ENCODE data around the gene FBXL13. TPM values are rescaled to one million over a fixed set of nuclear protein-coding genes. Genes with fewer than 3 reads are reported as not detected.
A peak's percentile ranks its signal among the peaks of the same experiment; 100 is the strongest.

Gene FBXL13
- total RNA-seq (2022) (0.35 and 0.74 TPM in 2 replicates), Bru-seq, nascent RNA (percentile 26 among the genes with signal in this experiment), BruChase-seq, experiment 1, labeled RNA remaining after a 6-hour chase (percentile 20 among the genes with signal in this experiment), BruChase-seq, experiment 2, labeled RNA remaining after a 2-hour chase (percentile 27 among the genes with signal in this experiment)
- long read RNA-seq, partial matches to known transcripts, result 0 of 1 reads
- long read RNA-seq, other reads (novel, unspliced or antisense), result 1 of 1 reads

- DNase-seq (ENCODE audit: unreplicated experiment), result peak; percentile 91
- BruUV-seq (replicated peaks), result no TSS peak
- no peaks in the 10 kb centered on the region for H3K9me3 Mint-ChIP-seq (ENCODE audit: unreplicated experiment)
- peaks cover 11% of the 10 kb centered on the region for H3K4me1 Mint-ChIP-seq (ENCODE audit: insufficient read depth, unreplicated experiment)
- peak within 1 kb of the TSS; percentile 91 for H3K27ac Mint-ChIP-seq (ENCODE audit: low read depth, unreplicated experiment)
- intact Hi-C loops (cut with micrococcal nuclease), result loop anchor here (2.0 kb wide), 1 partner anchor 74 kb away; the partner anchor contains the start of gene NAPEPLD
- POLR2A ChIA-PET, result interaction anchor here (0.6 to 4.0 kb wide), 24 partner anchors 9 to 326 kb away, joined by 3 to 45 read pairs (median 7); partner anchors contain the start of genes FAM185A, NAPEPLD and PSMC2
- H3K4me3 Mint-ChIP-seq (ENCODE audit: unreplicated experiment), result peak within 1 kb of the TSS; percentile 83
- CTCF ChIA-PET, result interaction anchor here (0.6 to 7.8 kb wide), 9 partner anchors 10 to 328 kb away, joined by 3 to 65 read pairs (median 3); partner anchors contain the start of gene NAPEPLD
- TF ChIP-seq, protein P1, sequence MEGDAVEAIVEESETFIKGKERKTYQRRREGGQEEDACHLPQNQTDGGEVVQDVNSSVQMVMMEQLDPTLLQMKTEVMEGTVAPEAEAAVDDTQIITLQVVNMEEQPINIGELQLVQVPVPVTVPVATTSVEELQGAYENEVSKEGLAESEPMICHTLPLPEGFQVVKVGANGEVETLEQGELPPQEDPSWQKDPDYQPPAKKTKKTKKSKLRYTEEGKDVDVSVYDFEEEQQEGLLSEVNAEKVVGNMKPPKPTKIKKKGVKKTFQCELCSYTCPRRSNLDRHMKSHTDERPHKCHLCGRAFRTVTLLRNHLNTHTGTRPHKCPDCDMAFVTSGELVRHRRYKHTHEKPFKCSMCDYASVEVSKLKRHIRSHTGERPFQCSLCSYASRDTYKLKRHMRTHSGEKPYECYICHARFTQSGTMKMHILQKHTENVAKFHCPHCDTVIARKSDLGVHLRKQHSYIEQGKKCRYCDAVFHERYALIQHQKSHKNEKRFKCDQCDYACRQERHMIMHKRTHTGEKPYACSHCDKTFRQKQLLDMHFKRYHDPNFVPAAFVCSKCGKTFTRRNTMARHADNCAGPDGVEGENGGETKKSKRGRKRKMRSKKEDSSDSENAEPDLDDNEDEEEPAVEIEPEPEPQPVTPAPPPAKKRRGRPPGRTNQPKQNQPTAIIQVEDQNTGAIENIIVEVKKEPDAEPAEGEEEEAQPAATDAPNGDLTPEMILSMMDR (IDR thresholded peaks at IDR 0.05; ENCODE audit: unreplicated experiment), result peak; percentile 30
- H3K36me3 Mint-ChIP-seq (ENCODE audit: insufficient read depth, unreplicated experiment), result peaks cover 7% of the 10 kb centered on the region
- no peaks in the 10 kb centered on the region for H3K27me3 Mint-ChIP-seq (ENCODE audit: insufficient read depth, unreplicated experiment)
These were observed at the start of gene FBXL13, which contains the start of gene ARMC10 for GRCh38 chr7:103074519-103075336. FBXL13 (minus strand) TSS chr7:103074796. ARMC10 (plus strand) TSS chr7:103075140; CDS start chr7:103075273, 133 bp downstream.

- TF ChIP-seq, protein P1 (IDR thresholded peaks at IDR 0.05; ENCODE audit: unreplicated experiment), result no peak
- no peaks in the 10 kb centered on the region for H3K9me3 Mint-ChIP-seq (ENCODE audit: unreplicated experiment)
- BruUV-seq (replicated peaks), result no TSS peak
- H3K36me3 Mint-ChIP-seq (ENCODE audit: insufficient read depth, unreplicated experiment), result peaks cover 38% of the 10 kb centered on the region
- H3K4me1 Mint-ChIP-seq (ENCODE audit: insufficient read depth, unreplicated experiment), result no peaks in the 10 kb centered on the region
- H3K27ac Mint-ChIP-seq (ENCODE audit: low read depth, unreplicated experiment), result no peak overlapping the region
- CTCF ChIA-PET, result interaction anchor here (0.6 kb wide), 1 partner anchor 62 kb away, joined by 4 read pairs; no protein-coding TSS in a partner anchor
- DNase-seq (ENCODE audit: unreplicated experiment), result no peak
- H3K4me3 Mint-ChIP-seq (ENCODE audit: unreplicated experiment), result no peak overlapping the region
- intact Hi-C loops (cut with micrococcal nuclease), result no loop called here
- POLR2A ChIA-PET, result interaction anchor here (1.2 kb wide), 1 partner anchor 48 kb away, joined by 4 read pairs; no protein-coding TSS in a partner anchor
- no peaks in the 10 kb centered on the region for H3K27me3 Mint-ChIP-seq (ENCODE audit: insufficient read depth, unreplicated experiment)
These were observed 48.9 kb upstream of the FBXL13 start for GRCh38 chr7:103123529-103123928.

DNA sequence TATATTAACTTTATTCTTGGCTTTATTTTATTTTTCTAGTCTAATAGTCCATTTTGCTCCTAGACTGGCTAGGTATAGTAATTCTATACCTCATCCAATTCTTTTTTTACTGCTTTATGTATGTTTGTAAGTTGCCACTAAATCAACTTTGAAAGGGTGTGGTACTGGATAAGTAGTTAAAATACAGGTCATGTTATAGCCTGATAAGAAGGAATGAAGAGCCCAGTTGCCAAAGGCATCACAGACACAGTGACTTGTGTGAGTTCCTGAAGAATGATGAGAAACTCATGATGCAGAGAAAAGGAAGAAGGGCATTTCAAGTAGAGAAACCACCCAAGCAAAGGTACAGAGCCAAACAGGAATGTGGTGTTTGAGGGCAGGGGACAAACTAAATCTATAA, 47.0 kb upstream of the FBXL13 start:
- Mint-ChIP-seq H3K27me3 (ENCODE audit: insufficient read depth, unreplicated experiment) (no peaks in the 10 kb centered on the region), H3K36me3 (ENCODE audit: insufficient read depth, unreplicated experiment) (peaks cover 30% of the 10 kb centered on the region), H3K4me1 (ENCODE audit: insufficient read depth, unreplicated experiment) (no peaks in the 10 kb centered on the region), H3K4me3 (ENCODE audit: unreplicated experiment) (no peak overlapping the region), H3K9me3 (ENCODE audit: unreplicated experiment) (no peaks in the 10 kb centered on the region), H3K27ac (ENCODE audit: low read depth, unreplicated experiment) (no peak overlapping the region)
- ChIA-PET CTCF (interaction anchor here (2.3 kb wide), 1 partner anchor 9 kb away, joined by 11 read pairs; no protein-coding TSS in a partner anchor), POLR2A (interaction anchor here (0.6 to 0.7 kb wide), 2 partner anchors 27 to 1887 kb away, joined by 3 read pairs; no protein-coding TSS in a partner anchor)
- intact Hi-C loops (cut with micrococcal nuclease), result no loop called here
- BruUV-seq (replicated peaks), result no TSS peak
- TF ChIP-seq, protein P1 (IDR thresholded peaks at IDR 0.05; ENCODE audit: unreplicated experiment), result no peak
- no peak for DNase-seq (ENCODE audit: unreplicated experiment)

GRCh38 chr7:103120362-103120761, 45.8 kb upstream of the FBXL13 start:
- BruUV-seq (replicated peaks), result no TSS peak
- H3K27ac Mint-ChIP-seq (ENCODE audit: low read depth, unreplicated experiment), result no peak overlapping the region
- POLR2A ChIA-PET, result interaction anchor here (1.1 kb wide), 1 partner anchor 16 kb away, joined by 4 read pairs; no protein-coding TSS in a partner anchor

More at GRCh38 chr7:103120362-103120761, 45.8 kb upstream of the FBXL13 start:
- Mint-ChIP-seq H3K36me3 (ENCODE audit: insufficient read depth, unreplicated experiment) (peaks cover 34% of the 10 kb centered on the region), H3K9me3 (ENCODE audit: unreplicated experiment) (no peaks in the 10 kb centered on the region), H3K27me3 (ENCODE audit: insufficient read depth, unreplicated experiment) (no peaks in the 10 kb centered on the region), H3K4me1 (ENCODE audit: insufficient read depth, unreplicated experiment) (no peaks in the 10 kb centered on the region), H3K4me3 (ENCODE audit: unreplicated experiment) (no peak overlapping the region)
- intact Hi-C loops (cut with micrococcal nuclease), result no loop called here
- no peak for DNase-seq (ENCODE audit: unreplicated experiment)
- CTCF ChIA-PET, result interaction anchor here (2.3 kb wide), 1 partner anchor 10 kb away, joined by 11 read pairs; no protein-coding TSS in a partner anchor
- TF ChIP-seq, protein P1 (IDR thresholded peaks at IDR 0.05; ENCODE audit: unreplicated experiment), result no peak

Measured in MCF 10A (cell line).